PFSK-1 (cell line): ENCODE measurements around the gene TRMT44.

Experiments used
- POLR2AphosphoS5 ChIP-seq: IDR thresholded peaks from 2 replicates; pipeline ENCODE4 v1.6.1; 2012; ENCODE audit warnings: low read depth, mild to moderate bottlenecking, control low read depth, low read length, moderate library complexity
- SIN3A ChIP-seq: IDR thresholded peaks from 2 replicates; pipeline ENCODE4 v1.6.1; 2012; ENCODE audit warnings: mild to moderate bottlenecking, low read length, moderate library complexity, borderline replicate concordance; ENCODE audit not compliant: insufficient read depth
- TAF1 ChIP-seq: IDR thresholded peaks from 2 replicates; pipeline ENCODE4 v1.6.1; 2012; ENCODE audit warnings: low read length, control low read depth, borderline replicate concordance; ENCODE audit not compliant: insufficient read depth
- TF ChIP-seq, protein P1 (sequence below), 2 experiments: IDR thresholded peaks; 2 replicates each; pipeline versions ENCODE4 v1.6.1 to v1.8.0; 2011 to 2012; ENCODE audit warnings: low read depth in 2 of 2, low read length in 2 of 2, control low read depth in 1 of 2, inconsistent platforms in 1 of 2, mild to moderate bottlenecking in 1 of 2, moderate library complexity in 1 of 2; ENCODE audit not compliant: insufficient read depth in 1 of 2

DNA sequence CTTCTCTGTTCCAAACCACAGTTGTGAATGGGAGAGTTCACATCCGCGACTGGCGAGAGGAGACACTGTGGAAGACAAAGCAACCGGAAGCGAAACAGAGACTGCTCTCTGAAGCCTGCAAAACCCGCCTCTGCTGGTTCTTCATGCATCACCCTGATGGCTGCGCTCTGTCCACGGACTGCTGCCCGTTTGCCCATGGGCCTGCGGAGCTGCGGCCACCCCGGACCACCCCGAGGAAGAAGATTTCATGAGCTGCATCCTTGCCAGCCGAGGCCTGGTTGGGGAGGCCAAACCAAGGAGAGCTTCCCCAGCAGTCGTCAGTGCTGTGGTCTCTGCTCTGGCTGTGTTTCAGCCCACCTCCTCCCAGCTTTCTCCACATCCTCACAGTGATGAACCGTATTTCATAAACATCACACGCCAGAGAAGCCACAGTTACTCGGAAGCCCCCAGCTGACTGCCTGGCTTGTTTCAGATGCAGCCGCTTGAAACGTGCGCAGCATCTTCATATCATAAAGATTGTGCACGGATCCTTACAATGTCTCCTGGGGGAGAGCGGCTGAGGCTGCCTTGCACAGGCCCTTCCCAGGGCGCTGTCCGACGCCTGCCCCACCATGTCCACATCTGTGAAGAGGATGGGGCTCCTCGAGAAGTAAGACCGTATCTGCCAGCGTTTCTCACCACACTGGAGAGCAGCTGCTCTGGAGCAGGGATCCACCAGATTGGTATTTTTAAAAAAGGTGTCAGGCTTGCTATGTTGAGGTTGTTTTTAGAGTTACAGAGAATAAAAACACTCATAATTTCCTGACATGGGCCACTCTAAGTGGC, 35.4 kb downstream of the TRMT44 start:
- TF ChIP-seq POLR2AphosphoS5 = no peak
- TF ChIP-seq, protein P1, sequence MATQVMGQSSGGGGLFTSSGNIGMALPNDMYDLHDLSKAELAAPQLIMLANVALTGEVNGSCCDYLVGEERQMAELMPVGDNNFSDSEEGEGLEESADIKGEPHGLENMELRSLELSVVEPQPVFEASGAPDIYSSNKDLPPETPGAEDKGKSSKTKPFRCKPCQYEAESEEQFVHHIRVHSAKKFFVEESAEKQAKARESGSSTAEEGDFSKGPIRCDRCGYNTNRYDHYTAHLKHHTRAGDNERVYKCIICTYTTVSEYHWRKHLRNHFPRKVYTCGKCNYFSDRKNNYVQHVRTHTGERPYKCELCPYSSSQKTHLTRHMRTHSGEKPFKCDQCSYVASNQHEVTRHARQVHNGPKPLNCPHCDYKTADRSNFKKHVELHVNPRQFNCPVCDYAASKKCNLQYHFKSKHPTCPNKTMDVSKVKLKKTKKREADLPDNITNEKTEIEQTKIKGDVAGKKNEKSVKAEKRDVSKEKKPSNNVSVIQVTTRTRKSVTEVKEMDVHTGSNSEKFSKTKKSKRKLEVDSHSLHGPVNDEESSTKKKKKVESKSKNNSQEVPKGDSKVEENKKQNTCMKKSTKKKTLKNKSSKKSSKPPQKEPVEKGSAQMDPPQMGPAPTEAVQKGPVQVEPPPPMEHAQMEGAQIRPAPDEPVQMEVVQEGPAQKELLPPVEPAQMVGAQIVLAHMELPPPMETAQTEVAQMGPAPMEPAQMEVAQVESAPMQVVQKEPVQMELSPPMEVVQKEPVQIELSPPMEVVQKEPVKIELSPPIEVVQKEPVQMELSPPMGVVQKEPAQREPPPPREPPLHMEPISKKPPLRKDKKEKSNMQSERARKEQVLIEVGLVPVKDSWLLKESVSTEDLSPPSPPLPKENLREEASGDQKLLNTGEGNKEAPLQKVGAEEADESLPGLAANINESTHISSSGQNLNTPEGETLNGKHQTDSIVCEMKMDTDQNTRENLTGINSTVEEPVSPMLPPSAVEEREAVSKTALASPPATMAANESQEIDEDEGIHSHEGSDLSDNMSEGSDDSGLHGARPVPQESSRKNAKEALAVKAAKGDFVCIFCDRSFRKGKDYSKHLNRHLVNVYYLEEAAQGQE (IDR thresholded peaks at IDR 0.05; ENCODE audit: insufficient read depth in 1 of 2, low read depth in 2 of 2, low read length in 2 of 2) = no peak
- TF ChIP-seq SIN3A = no peak
- TF ChIP-seq TAF1 = no peak
